HG02884 (cell line): ENCODE results near the gene NSG2.

Experiments used
- ATAC-seq: cut with Tn5 transposase; IDR thresholded peaks from one replicate; pipeline ENCODE4 v1.9.1; 2021; ENCODE audit warnings: mild to moderate bottlenecking, moderate library complexity; ENCODE audit not compliant: unreplicated experiment

The NSG2 gene

DNA sequence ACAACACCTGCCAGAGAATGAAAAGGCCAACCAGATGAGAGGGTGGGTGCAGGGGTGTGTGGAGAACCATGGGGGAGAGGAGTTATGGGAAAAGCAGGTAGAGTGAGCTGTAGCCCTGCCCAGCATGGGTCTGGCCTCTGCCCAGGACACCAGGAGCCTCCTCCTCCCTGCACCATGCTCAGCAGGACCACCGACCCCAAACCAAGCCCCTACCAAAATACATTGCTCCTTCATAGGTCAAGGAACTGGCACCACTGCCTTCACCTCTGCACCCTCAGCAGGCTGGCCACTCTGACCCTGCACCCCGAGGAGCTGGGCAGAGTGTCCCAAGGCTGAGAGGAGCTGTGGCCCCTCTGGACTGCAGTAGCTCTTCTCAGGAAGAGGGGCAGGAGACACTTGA lies 102.0 kb downstream of the NSG2 start:
- ATAC-seq: no peak

DNA sequence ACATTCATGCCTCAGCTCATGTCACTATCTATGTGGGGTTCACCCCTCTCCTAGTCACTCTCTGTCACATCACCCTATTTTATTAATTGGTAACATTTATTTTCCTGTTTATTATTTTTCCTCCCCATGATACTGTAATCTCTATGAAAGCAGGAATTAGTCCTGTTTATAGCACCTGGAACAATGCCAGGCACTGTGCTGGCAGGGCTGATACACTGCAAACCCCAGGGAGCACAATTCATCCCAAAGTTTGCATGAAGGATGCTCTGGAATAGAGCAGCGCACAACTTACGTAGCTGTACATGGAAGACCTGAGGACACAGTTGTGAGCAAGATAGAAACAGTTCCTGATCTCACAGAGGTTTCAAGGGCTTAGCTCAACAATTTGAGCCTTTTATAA lies 103.2 kb downstream of the NSG2 start:
- no peak for ATAC-seq

DNA sequence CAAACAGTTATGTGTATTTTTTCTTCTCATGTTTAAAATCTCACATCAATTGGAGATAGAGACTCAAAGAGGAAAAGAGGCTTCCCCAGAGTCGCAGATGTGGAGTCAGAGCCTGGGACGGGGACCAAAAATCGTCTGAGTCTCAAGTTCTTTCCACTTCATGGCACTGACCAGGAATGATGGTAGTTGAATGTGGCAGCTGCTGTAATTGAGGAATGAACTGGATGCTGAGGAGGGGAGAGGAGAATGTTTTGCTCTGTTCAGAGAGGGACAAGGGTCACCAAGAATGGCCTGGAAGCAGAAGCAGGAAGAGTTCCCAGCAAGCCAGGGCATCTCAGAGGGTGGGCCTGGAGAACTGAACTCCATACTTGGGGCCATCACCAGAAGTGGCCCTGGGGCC lies 103.9 kb downstream of the NSG2 start:
- no peak for ATAC-seq

DNA sequence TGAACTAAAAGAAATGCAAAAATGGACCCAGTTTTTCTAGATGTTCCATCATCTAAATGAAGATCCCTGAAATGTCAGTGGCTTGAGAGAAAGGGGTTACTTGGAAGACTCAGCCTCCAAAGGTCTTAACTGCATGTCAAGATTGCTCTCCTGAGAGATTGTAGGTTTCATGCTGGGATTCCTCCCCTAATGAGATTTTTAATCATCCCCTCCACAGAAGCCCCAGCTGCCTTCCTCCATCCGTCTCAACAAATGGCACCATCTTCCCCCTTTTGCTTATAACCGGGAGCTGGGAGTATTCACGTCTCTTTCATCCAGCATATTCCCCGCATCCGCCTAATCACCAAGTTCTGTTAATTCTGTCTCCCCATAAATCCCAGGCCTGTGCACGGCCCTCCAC lies 104.5 kb downstream of the NSG2 start:
- ATAC-seq: no peak

DNA sequence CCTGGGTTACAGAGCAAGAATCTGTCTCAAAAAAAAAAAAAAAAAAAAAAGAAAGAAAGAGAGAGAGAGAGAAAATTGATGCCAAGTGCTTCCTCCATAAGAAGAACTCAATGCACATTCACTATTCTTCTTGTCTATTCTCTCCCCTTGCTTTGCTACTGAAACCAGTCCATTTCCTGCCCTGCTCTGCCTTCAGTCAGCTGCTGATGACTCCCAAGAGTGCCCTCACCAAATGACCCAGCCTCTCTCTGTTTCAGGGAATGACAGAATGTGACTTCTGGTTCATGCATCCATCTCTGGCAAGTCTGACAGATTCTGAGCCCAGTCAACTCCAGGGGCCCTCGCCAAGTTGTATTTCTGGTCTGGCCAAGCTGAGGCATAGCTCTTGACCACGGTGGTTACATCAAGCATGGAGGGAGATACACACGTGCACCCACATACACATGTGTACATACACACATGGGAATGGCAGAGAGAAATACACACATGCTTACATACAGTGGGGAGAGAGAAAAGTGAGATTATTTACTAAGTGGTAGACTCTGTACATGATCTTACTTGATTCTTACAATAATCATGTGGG lies 106.2 kb downstream of the NSG2 start:
- no peak for ATAC-seq

DNA sequence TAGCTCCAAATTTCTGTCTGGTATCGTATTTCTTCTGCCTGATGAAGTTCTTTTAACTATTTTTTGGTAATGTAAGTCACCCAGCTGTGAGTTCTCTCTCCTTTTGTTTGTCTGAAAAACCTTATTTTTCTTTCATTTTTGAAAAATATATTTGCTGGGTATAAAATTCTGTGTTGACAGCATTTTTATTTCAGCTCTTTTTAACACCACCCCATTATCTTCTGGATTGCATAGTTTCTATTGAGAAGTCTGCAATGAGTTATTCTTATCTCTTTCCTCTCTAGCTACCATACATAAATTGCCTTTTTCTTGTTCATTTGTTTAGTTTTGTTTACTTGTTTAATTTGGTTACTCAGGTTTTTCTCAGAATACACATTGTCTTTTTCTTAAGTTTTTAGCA lies 109.1 kb downstream of the NSG2 start:
- no peak for ATAC-seq

DNA sequence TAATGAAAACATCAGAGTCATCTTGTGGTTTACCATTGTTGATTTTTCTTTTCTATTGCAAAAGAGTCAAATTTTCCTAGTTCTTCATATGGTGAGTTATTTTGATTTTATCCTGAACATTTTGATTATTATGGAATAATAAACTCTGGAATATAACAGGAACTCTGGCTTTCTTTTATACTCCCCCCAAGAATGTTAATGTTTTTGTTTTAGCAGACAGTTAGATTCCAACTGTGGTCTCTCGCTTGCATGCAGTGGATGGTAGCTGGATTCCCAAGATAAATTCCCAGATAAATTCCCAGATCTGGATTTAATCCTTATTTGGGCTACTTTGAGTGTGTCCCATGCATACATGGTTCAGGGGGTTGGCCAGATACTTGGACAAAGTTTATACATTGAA lies 109.8 kb downstream of the NSG2 start:
- no peak for ATAC-seq

DNA sequence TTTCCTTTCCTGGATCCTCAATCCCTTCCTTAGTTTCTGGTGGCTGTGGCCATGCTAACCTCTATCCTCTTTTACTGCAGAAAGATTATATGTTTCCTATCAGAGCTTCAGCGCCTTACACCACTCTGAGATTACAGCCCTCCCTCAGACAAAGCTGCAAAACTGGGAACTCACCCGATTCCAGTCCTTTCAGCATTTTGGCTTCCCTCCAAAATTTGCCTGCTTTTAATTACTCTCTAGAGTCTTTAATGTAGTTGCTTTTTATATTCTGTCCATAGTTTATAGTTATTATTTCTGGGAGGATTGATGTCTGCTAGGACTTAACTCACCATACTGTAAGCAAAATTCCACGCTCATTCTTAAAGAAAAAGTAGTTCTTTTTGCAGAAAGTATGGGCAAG lies 110.2 kb downstream of the NSG2 start:
- no peak for ATAC-seq

DNA sequence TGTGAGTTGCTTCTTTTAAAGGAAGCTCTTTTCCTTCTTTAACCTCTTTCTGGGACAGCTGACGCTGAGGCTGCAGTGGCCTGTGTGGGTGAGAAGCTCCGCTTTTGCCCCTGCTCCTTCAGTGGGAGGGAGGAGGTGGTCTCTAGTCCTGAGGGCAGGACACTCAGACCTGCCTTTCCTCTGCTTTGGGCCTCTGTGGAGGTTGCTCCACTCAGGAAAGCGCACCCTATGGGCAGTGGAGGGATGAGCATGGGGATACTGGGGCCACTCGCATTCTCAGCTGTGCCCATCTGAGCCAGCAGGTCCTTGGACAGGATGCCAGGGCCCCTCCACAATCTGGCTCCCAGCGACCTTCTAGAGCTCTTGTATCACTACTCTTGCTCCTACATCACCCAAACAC lies 111.5 kb downstream of the NSG2 start:
- ATAC-seq: no peak
